RPMI8226 (cell line): ENCODE results near the gene CDH5.

Experiments used
- DNase-seq: peaks from one replicate; pipeline ENCODE4 v3.0.0-alpha.2; 2015

Gene CDH5

GRCh38 chr16:66420396-66420795 lies 53.9 kb downstream of the CDH5 start:
- DNase-seq: no peak

GRCh38 chr16:66421891-66422290 lies 55.4 kb downstream of the CDH5 start:
- no peak for DNase-seq

- no peak for DNase-seq
Measured at GRCh38 chr16:66422366-66422765, 55.9 kb downstream of the CDH5 start.

GRCh38 chr16:66423177-66423576 lies 56.7 kb downstream of the CDH5 start:
- DNase-seq: no peak

GRCh38 chr16:66425651-66426050 lies 59.2 kb downstream of the CDH5 start:
- no peak for DNase-seq

GRCh38 chr16:66426112-66427035 lies 59.9 kb downstream of the CDH5 start:
- DNase-seq: no peak

GRCh38 chr16:66427036-66427860 lies 60.8 kb downstream of the CDH5 start, which contains the start of gene BEAN1:
TSS of gene BEAN1 (plus strand) at chr16:66427295. CDS start at chr16:66437677, 10,382 bp downstream.
- no peak for DNase-seq

- DNase-seq: no peak
Measured at GRCh38 chr16:66427871-66428681, 61.6 kb downstream of the CDH5 start.

GRCh38 chr16:66428682-66429251 lies 62.3 kb downstream of the CDH5 start:
- DNase-seq: no peak

- no peak for DNase-seq
Measured at GRCh38 chr16:66429290-66429962, 62.9 kb downstream of the CDH5 start.

- no peak for DNase-seq
Measured at GRCh38 chr16:66430214-66430613, 63.7 kb downstream of the CDH5 start.

GRCh38 chr16:66431760-66432159 lies 65.3 kb downstream of the CDH5 start:
- no peak for DNase-seq

GRCh38 chr16:66432429-66432828 lies 65.9 kb downstream of the CDH5 start:
- DNase-seq: no peak

GRCh38 chr16:66434619-66435430 lies 68.3 kb downstream of the CDH5 start:
- peak; percentile 47 for DNase-seq

GRCh38 chr16:66435896-66436295 lies 69.4 kb downstream of the CDH5 start:
- DNase-seq: peak; percentile 79

- no peak for DNase-seq
Measured at GRCh38 chr16:66437391-66437945, 71.0 kb downstream of the CDH5 start.

GRCh38 chr16:66438536-66438935 lies 72.0 kb downstream of the CDH5 start:
- no peak for DNase-seq

- no peak for DNase-seq
Measured at GRCh38 chr16:66439051-66439730, 72.7 kb downstream of the CDH5 start.

GRCh38 chr16:66440271-66440802 lies 73.8 kb downstream of the CDH5 start:
- DNase-seq: no peak

GRCh38 chr16:66440970-66441369 lies 74.5 kb downstream of the CDH5 start:
- DNase-seq: no peak
